ENCODE data around the gene RIMBP2.

Gene RIMBP2

DNA sequence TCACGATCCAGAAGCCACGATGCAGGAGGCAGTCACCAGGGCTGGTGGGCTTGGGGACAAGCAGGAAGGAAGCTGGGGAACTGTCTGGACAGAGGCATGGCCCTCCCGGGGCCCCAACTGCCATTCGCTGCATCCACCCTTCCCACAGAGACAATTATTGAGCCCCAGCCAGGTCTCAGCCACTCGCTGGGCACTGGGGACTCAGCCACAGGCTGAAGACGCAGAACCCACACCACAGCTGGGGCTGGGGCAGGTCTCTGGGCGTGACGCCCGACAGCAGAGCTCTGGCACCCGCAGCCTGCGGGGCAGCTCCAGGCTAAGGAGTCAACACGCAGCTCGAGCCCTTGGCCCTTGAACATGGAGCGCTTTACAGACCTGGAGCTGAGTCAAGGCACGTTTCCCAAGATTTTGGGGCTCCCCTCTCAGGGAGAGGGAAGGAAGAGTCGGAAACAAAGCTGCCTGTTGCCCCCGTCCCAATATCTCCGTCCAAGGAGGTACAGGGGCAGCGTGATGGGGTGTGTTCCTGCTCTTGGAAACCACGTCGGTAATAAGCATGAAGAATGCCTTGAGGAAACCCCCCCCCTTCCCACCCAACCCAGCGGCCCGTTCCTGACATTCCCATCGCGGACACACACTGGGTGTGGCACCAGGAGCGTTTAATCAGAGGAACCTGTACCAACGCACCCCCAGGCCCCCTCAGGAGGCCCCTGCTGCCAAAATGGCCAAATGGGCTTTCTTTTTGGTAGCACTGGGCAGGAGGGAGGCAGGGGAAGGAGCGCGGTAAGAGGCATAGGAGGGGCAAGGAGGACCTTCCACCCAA lies 6.7 kb downstream of the RIMBP2 start:
- DNase-seq (no peak), ATAC-seq (ENCODE audit: insufficient read depth, low read depth) (no peak)
- H3K27ac ChIP-seq (ENCODE audit: low read length), result no peak overlapping the region
- H3K4me3 ChIP-seq (ENCODE audit: low read depth in 1 of 2, low read length in 2 of 2), result no peak overlapping the region
- no peaks in the 10 kb centered on the region for H3K27me3 ChIP-seq (ENCODE audit: insufficient read depth, low read length, poor library complexity)
- H2AFZ ChIP-seq (ENCODE audit: low read depth, low read length), result no peak overlapping the region
- peaks cover 14% of the 10 kb centered on the region for H3K4me1 ChIP-seq (ENCODE audit: insufficient read depth, low read length)
- H3K9me3 ChIP-seq (ENCODE audit: insufficient read depth, low read length, severe bottlenecking), result no peaks in the 10 kb centered on the region
- no peak overlapping the region for H3K4me2 ChIP-seq (ENCODE audit: insufficient read depth, low read length)
- H4K20me1 ChIP-seq (ENCODE audit: insufficient read depth, low read length), result no peaks in the 10 kb centered on the region
- H3K79me2 ChIP-seq (ENCODE audit: insufficient read depth, low read length), result no peaks in the 10 kb centered on the region
- no peak overlapping the region for H3K9ac ChIP-seq (ENCODE audit: low read depth, low read length)
- no peak for TF ChIP-seq CTCF (IDR thresholded peaks at IDR 0.05; ENCODE audit: borderline replicate concordance, extremely low read depth, low read length, poor library complexity, severe bottlenecking)
- no peak for TF ChIP-seq EZH2 (IDR thresholded peaks at IDR 0.05; ENCODE audit: borderline replicate concordance, low read depth, low read length, severe bottlenecking)
- no peaks in the 10 kb centered on the region for H3K36me3 ChIP-seq (ENCODE audit: insufficient read depth, low read length)

DNA sequence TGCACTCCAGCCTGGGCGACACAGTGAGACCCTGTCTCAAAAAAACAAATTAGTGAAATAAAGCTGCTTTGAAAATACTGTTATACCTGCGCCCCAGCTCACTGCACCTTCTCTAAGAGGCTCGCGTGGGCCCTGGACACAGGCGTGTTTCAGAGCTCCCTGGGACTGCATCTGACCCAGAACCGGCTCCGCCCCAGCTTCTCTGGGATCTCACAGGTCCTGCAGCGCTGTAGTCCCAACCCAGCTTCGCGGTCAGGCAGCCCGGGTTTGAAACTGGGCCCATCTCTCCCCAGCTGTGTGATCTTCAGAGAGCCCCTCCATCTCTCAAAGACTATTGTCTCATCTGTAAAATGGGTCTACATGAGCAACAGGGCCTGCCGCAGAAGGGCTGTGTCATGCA lies 7.5 kb downstream of the RIMBP2 start:
- Histone ChIP-seq H3K79me2 (ENCODE audit: insufficient read depth, low read length) (no peaks in the 10 kb centered on the region), H3K36me3 (ENCODE audit: insufficient read depth, low read length) (no peaks in the 10 kb centered on the region), H3K4me2 (ENCODE audit: insufficient read depth, low read length) (no peak overlapping the region), H3K27ac (ENCODE audit: low read length) (no peak overlapping the region), H4K20me1 (ENCODE audit: insufficient read depth, low read length) (no peaks in the 10 kb centered on the region), H3K4me1 (ENCODE audit: insufficient read depth, low read length) (peaks cover 14% of the 10 kb centered on the region), H3K27me3 (ENCODE audit: insufficient read depth, low read length, poor library complexity) (no peaks in the 10 kb centered on the region), H3K4me3 (ENCODE audit: low read depth in 1 of 2, low read length in 2 of 2) (no peak overlapping the region), H2AFZ (ENCODE audit: low read depth, low read length) (no peak overlapping the region), H3K9ac (ENCODE audit: low read depth, low read length) (no peak overlapping the region), H3K9me3 (ENCODE audit: insufficient read depth, low read length, severe bottlenecking) (no peaks in the 10 kb centered on the region)
- no peak for DNase-seq
- TF ChIP-seq CTCF (IDR thresholded peaks at IDR 0.05; ENCODE audit: borderline replicate concordance, extremely low read depth, low read length, poor library complexity, severe bottlenecking), result no peak
- no peak for TF ChIP-seq EZH2 (IDR thresholded peaks at IDR 0.05; ENCODE audit: borderline replicate concordance, low read depth, low read length, severe bottlenecking)
- no peak for ATAC-seq (ENCODE audit: insufficient read depth, low read depth)

- no peak overlapping the region for H3K9ac ChIP-seq (ENCODE audit: low read depth, low read length)
- no peaks in the 10 kb centered on the region for H4K20me1 ChIP-seq (ENCODE audit: insufficient read depth, low read length)
- DNase-seq (no peak), ATAC-seq (ENCODE audit: insufficient read depth, low read depth) (no peak)
- H3K9me3 ChIP-seq (ENCODE audit: insufficient read depth, low read length, severe bottlenecking), result no peaks in the 10 kb centered on the region
- no peak overlapping the region for H3K4me2 ChIP-seq (ENCODE audit: insufficient read depth, low read length)
- no peak overlapping the region for H3K27ac ChIP-seq (ENCODE audit: low read length)
- no peak for TF ChIP-seq CTCF (IDR thresholded peaks at IDR 0.05; ENCODE audit: borderline replicate concordance, extremely low read depth, low read length, poor library complexity, severe bottlenecking)
- TF ChIP-seq EZH2 (IDR thresholded peaks at IDR 0.05; ENCODE audit: borderline replicate concordance, low read depth, low read length, severe bottlenecking), result no peak
- H3K27me3 ChIP-seq (ENCODE audit: insufficient read depth, low read length, poor library complexity), result no peaks in the 10 kb centered on the region
- H3K4me3 ChIP-seq (ENCODE audit: low read depth in 1 of 2, low read length in 2 of 2), result no peak overlapping the region
- H3K79me2 ChIP-seq (ENCODE audit: insufficient read depth, low read length), result no peaks in the 10 kb centered on the region
- no peaks in the 10 kb centered on the region for H3K36me3 ChIP-seq (ENCODE audit: insufficient read depth, low read length)
- peaks cover 12% of the 10 kb centered on the region for H3K4me1 ChIP-seq (ENCODE audit: insufficient read depth, low read length)
- H2AFZ ChIP-seq (ENCODE audit: low read depth, low read length), result no peak overlapping the region
Measured at GRCh38 chr12:130707571-130707891, 8.6 kb downstream of the RIMBP2 start.
